Limb (tissue), 2 donors: ENCODE data around the gene IL20RB.
"Not testable (repeated sequence)": the region's sequence is repeated elsewhere in the genome, so short reads cannot be mapped to it uniquely, and the experiment has no call there.

Experiments used
- DNase-seq, 2 donors: peaks; one replicate each; pipeline ENCODE4 v3.0.0-alpha.2; 2016; ENCODE audit errors: extremely low spot score in 2 of 2

The IL20RB gene

GRCh38 chr3:136946978-136947377 is 10.8 kb upstream of the IL20RB start:
- no peak for DNase-seq

GRCh38 chr3:136947477-136947876 is 10.3 kb upstream of the IL20RB start:
- DNase-seq, result no peak

GRCh38 chr3:136949146-136949545 is 8.6 kb upstream of the IL20RB start:
- no peak for DNase-seq

GRCh38 chr3:136949708-136950107 is 8.1 kb upstream of the IL20RB start:
- DNase-seq, result no peak

- no peak for DNase-seq
These were observed 7.2 kb upstream of the IL20RB start for GRCh38 chr3:136950623-136951022.

- no peak for DNase-seq
These were observed 5.5 kb upstream of the IL20RB start for GRCh38 chr3:136952292-136952691.

- DNase-seq, result no peak
These were observed 3.5 kb upstream of the IL20RB start for GRCh38 chr3:136954251-136954650.

GRCh38 chr3:136954980-136955780 is 2.6 kb upstream of the IL20RB start:
- no peak for DNase-seq

- no peak for DNase-seq
These were observed 2.0 kb upstream of the IL20RB start for GRCh38 chr3:136955813-136956212.

GRCh38 chr3:136956971-136957370 is 812 bp upstream of the IL20RB start:
- DNase-seq, result no peak

GRCh38 chr3:136958939-136959338 is 1.2 kb downstream of the IL20RB start:
- DNase-seq, result no peak

- no peak for DNase-seq
These were observed 1.8 kb downstream of the IL20RB start for GRCh38 chr3:136959599-136959998.

GRCh38 chr3:136960838-136961836 is 3.4 kb downstream of the IL20RB start:
- DNase-seq, result no peak

- no peak for DNase-seq
These were observed 5.1 kb downstream of the IL20RB start for GRCh38 chr3:136962927-136963326.

- not testable (repeated sequence) for DNase-seq
These were observed 11.8 kb downstream of the IL20RB start for GRCh38 chr3:136969539-136969938.

- no peak for DNase-seq
These were observed 15.6 kb downstream of the IL20RB start for GRCh38 chr3:136973352-136973751.

GRCh38 chr3:136974670-136975069 is 16.9 kb downstream of the IL20RB start:
- no peak for DNase-seq

- no peak for DNase-seq
These were observed 21.4 kb downstream of the IL20RB start for GRCh38 chr3:136979204-136979603.

- no peak for DNase-seq
These were observed 21.9 kb downstream of the IL20RB start for GRCh38 chr3:136979684-136980083.

GRCh38 chr3:136982033-136982432 is 24.2 kb downstream of the IL20RB start:
- no peak for DNase-seq

GRCh38 chr3:136982520-136983138 is 24.8 kb downstream of the IL20RB start:
- DNase-seq, result no peak

- no peak for DNase-seq
These were observed 27.1 kb downstream of the IL20RB start for GRCh38 chr3:136984837-136985236.
